Stimulated activated naive CD4-positive, alpha-beta T cell treated with Interleukin-2 at 50 U/mL for 16 hours (primary cell): ENCODE measurements around the gene TFAP2D.

Experiments used
- DNase-seq: peaks from one replicate; lab custom pipeline; 2025; lab: John Stamatoyannopoulos, UW

TFAP2D gene

DNA sequence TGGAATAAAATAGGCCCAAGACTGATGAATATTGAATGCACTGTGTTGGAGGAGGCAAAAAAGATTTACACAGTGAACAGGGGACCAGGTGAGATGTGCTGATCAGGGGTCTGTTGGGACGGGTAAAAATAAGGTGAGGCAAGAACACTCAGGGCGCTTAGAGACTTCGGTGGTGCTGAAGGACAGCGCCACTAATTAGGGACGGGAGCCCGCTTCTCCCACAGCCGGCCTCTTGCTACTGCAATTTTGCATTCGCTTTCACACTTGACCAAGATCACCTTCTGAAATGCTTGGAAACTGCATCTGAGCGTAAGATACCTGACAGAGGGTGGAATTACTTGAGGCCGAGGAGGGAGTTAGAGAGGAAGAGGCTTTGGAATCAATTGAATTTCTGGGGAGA, 7.3 kb downstream of the TFAP2D start:
- no peak for DNase-seq

DNA sequence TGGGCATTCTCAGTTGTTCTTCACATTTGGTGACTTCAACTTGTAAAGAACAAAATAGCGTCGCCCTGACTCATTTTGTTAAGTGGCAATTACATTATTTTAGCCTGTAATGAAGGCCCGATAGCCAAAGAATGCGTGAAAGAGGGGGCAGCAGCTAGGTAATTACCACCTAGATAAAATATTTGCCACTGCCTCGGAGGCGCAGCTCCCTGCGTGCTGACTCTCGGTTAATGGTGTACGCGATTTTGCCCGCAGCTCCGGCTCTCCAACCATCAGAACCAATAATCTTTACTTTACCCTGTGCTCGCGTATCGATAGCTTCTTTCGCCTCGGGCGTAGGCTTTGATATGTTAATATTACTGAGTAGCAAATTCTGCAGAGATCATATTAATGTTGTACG, 8.7 kb downstream of the TFAP2D start:
- no peak for DNase-seq

DNA sequence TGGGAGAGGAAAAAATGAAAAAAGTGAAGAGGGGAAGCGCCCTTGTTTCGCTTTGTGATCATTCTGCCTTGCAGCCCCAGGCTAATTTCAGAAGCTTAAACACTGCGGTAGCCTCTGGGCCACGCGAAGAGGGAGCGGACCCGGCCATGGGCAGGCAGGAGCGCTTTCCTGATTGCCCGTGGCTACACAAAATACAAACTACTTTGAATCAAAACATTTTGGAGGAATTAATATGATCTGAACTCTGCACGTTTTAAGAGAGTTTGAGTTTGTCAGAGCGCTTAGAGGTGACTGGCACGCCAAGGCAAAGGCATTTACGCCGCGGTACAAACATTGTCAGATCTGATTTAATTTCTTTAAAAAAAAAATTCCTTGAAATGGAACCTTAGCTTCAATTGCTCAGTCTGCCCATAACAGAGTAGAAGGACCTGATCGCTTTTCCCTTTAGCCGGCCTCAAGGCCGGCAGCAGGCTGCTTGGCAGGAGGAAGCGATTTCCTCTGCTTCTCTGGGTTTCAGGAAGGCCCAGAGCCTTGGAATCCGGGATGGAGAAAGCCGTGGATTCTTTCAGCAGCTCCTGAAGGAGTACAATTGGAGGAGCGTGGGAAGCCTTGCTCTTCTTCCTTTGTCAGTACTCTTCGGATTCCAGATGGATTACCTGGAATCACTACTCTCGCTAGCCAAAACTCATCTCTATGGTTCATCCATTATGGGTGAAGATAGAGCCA, 9.7 kb downstream of the TFAP2D start:
- DNase-seq, result no peak

DNA sequence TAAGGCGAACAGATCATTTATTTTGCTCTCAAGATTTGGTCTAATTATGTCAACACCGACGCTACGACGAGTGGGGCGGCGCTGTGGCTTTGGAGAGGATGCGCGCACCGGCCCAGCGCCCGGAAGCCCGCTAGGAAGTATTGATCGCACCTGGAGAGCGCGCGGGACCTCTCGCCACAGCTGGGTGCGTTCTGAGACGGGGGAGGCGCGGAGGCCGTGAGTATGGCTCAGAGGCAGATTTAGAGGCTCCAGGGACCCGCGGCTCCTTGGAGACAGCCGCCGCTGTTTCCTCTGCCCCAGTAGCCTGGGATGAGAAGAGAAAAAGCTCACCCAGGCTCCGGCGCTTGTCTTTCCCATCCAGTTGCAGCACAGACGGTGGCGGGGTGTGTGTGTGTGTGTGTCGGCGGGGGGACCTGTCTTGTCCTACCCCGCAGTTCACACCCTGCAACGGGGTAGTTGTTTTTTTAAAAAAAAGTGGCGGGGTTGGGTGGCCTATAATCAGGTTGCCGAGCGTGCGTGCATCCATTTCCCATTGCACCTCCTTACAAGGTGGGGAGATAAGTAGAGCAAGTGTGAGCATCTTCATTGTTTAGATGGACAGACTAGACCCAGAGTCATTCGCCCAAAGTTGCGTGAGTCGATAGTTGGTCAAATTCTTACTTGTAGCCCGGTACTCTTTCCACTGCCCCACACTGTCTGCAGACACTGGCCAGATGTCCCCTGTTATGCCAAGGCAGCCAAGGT, 11.2 kb downstream of the TFAP2D start:
- no peak for DNase-seq

DNA sequence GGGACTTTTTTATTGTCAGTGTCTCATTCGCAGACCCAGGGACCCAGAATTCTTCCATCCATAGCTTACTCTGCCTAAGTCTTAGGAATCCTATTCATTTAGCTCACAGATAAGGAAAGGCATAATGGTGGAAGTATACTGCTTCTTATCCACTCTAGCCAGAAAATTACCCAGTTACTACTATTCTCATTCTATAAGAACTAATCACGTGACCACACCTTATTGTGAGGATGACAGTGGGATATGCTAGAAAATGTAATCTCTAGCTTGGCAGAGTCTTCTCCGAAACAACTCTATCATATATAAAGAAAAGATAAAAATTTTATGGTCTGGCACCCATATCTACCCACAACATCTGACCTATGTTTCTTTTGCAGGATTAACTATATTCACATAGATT, 21.2 kb downstream of the TFAP2D start:
- DNase-seq, result no peak

DNA sequence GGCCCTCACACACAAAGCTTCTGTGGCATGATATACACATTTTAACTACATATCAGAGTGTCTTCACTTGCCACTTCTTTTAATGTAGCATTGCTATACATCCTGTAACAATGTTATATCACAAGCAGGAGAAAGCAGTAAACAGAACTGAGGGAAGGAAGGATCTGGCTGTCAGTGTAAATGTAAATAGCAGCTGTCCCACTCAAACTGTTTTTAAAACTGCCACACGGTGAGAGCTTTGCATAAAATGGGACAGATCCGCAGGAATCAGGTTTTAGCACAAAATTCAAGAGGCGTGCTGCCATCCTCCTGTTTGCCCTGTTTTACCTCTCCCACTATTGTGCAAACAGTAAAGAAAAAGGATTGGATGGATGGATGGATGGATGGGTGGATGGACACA, 28.8 kb downstream of the TFAP2D start:
- no peak for DNase-seq

DNA sequence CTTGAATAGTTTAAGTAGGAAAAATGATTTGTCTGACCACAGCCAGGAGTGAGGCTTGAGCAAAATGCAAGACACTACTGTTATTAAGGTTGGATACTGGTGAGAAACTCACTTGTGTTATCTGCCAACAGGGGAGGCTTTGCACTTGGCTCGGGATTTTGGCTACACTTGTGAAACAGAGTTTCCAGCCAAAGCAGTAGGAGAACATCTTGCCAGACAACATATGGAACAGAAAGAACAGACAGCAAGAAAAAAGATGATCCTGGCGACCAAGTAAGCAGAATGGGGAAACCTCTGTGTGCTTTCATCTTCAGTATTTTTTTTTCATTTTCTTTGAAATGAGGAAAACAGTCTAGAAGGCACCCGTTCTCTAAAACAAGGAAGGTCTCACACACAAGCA, 31.6 kb downstream of the TFAP2D start:
- DNase-seq, result no peak

DNA sequence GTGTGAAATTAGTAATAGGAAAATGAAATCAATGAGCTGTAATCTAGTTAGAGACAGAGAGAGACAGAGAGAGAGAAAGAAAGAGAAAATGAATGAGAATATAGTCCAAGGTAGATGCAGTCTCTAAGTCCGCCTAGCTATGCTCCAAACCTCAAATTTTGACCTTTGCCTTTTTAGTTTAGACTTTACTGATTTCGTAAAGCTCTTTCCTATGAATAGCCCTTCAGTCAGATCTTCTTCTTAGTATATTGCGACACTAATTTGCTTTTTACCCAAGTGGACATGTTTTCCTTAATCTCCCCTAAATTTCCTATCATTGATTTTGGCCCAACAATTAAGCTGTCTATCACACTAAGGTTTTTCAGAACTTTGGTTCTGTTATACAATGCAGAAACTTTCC, 49.5 kb downstream of the TFAP2D start:
- DNase-seq, result no peak

DNA sequence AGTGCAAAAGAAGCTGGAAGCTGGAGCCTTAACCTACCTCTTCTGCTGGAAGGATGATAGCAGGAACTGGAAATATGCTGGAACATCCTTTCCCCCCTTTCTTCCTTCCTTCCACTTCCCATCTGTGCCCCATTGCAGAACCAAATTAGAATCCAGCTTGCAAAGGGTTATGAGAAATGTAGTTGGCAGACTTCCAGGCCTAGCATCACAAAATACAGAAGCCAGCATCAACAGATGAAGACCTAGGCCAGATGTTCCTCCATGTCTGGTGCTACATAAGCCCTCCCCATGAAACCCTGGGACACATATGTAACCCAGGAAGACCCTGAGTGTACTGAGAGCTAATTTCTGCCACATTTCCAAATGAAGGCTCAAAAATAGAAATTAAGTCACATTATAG, 65.4 kb downstream of the TFAP2D start:
- no peak for DNase-seq

DNA sequence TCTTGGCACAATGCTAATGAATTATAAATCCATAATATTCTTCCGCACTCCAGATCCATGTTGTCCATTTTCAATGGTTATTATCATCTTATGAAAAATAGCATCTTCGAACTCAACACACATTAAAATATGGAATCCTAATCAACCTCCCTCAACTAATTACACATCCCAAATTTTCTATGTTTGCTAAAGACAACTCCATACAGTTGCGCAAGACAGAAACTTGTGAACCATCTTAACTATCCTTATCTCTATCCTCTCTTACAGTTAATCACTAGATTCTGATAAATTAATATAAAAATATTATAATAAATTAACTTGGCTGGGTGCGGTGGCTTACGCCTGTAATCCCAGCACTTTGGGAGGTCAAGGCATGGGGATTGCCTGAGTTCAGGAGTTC, 67.1 kb downstream of the TFAP2D start:
- DNase-seq, result no peak

DNA sequence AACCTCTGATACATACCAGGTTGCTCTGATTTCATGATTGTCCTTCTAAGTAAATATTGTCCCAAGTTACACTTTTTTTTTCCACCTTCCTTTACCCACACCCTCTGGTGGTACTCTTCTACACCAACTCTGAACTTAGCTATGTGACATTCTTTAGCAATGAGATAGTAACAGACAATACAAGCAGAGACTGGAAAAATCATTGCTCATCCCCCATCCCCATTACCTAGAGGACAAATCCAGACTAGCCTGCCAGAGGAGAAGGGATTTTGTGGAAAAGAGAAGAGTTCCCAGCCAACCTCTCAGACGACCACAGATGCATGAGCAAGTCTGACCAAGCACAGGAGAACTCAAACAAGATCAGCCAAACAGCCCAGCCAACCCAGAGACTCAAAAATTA, 72.6 kb downstream of the TFAP2D start:
- no peak for DNase-seq

DNA sequence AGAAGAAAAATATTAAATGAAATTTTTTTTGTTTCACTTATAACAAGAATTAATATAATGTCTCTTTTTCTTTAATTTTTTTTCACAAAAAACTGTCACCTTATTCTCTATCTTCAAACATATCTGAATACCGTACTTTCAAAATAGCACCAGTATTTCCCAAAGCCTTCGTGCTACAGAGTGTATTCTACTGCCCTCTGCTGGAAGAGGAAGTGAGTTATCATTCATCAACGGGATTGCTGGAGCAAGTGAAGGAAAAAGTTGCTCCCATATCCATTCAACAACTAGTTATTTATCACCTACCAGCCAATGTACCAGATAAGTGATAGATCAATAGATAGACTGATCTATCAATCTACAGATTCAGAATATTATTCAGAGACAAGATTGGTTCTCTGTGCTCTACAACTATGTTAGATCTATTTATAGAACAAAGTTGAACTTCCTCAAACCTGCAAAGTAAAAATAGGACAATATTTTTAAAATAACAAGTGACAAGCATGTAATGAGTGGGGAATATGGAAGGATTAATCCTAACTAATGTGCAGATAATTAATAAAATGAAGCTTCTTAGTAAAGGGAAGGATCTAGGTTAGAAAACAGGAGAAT, 78.7 kb downstream of the TFAP2D start:
- no peak for DNase-seq

DNA sequence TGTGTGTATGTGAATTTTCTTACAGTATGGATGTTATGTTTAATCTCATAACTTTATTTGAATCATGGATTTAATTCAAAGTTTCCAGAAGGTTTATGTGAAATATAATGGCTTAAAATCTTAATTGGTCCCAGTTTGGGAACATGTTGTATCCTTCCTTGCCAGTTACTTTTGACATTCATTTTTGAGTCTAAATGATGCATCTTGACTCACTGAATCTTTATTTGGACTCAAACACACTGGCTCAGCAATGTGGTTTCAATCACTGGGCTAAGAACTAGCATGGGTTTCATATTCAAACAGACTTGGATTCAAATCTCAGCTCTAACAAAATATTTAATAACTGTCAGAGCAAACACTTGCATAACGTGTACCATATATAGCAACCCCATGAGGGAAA, 79.4 kb downstream of the TFAP2D start:
- DNase-seq, result no peak

DNA sequence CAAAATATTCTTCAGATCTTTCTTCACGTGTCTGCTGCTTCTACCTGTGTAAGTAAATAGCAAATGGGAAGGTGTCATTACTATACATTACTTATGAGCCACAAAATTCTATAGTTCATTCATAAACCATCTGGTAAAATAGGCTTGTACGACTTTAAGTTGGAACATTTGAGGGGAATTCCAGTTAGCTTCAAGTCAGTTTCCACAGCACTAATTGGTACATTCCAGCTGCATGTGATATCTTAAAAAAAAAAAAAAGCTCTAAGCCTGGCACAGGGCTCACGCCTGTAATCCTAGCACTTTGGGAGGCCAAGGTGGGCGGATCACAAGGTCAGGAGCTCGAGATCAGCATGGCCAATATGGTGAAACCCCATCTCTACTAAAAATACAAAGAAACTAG, 82.2 kb downstream of the TFAP2D start:
- DNase-seq, result no peak

DNA sequence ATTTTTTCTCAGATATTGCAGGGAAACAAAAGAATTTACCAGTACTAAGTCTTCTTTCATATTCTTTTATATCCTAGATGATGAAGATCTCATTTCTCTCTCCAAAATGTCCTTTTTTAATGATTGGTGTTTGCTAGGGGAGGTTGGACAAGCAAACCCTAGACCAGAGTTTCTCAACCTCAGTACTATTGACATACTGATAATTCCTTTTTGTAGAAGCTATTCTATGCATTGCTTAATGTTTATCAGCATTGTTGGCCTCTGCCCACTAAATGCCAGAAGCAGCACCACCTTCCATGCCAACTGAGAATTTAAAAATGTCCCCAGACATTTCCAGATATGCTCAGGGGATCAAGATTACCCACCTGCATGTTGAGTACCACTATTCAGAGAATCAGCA, 91.0 kb downstream of the TFAP2D start:
- DNase-seq, result no peak

DNA sequence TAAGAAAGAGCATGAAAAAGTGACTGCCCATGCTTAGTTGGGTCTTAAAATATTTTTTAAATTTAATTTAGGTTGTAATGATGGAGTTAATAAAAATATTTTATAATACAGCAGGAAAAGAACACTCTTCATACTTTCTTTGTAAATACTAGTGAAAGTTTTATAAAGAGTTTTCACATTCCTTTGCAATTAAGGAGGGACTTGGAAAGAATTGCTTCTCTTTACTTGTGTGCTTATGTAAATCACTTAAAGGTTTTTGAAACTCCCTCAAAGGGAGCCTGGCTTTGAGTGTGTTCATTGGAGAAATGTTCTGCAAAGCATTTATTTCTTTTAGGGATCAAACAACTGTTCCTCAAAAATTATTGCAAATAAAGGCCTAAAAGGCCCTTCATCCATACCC, 93.7 kb downstream of the TFAP2D start:
- no peak for DNase-seq

DNA sequence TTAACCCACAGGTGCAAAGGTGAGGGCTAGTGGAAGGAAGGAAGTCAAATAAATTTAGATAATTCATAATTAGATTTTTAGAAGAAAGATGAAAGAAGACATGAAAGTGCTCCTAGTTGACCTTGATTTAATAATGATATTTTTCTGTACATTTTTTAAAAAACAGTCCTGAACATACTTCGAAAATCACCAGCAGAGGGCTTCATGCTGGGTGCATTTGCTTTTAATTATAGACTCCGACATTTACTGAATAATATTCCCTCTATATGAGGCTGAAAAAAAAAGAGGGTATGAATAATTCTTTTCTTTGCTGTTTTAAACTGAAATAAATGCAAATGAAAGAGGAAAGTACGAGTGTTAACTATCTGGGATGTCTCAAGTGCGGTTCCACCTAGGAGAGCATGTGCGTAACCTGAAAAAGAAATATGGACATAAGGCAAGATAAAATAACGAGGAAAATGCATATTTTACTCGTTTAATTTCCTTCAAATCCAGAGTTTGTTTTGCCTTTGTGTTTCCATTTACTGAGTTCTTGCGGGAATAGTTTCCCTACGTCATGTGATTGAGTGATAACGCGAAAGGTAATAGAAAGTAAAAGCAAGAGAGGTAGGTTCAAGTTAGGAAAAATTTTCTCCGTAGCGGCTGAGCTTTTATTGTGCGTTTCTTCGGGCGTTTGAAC, 102.2 kb downstream of the TFAP2D start:
- no peak for DNase-seq

DNA sequence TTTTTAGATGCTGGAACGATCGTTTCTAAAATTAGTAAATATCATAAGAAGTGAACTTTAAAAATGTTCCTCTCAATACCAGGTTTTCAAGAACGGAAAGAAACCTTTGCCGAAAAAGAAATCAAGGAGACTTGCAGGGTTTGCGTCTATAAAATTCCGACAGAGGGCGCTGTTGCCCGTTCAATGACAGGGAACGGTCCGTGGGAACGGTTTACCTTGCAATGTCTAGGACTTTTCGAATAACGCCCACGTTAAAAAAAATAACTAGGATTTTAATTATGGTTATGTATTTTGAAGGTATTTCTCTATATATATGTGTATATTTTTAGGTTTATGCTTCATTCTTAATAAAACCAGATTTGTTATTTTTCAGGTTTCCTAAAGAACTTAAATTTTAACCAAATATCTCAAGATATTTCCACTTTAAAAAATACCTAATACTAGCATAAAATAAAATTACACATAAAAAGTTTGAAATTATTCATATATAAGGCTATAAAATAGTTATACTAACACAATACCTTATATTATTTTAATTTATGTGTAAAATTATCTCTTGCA, 102.9 kb downstream of the TFAP2D start:
- DNase-seq, result peak; percentile 29

DNA sequence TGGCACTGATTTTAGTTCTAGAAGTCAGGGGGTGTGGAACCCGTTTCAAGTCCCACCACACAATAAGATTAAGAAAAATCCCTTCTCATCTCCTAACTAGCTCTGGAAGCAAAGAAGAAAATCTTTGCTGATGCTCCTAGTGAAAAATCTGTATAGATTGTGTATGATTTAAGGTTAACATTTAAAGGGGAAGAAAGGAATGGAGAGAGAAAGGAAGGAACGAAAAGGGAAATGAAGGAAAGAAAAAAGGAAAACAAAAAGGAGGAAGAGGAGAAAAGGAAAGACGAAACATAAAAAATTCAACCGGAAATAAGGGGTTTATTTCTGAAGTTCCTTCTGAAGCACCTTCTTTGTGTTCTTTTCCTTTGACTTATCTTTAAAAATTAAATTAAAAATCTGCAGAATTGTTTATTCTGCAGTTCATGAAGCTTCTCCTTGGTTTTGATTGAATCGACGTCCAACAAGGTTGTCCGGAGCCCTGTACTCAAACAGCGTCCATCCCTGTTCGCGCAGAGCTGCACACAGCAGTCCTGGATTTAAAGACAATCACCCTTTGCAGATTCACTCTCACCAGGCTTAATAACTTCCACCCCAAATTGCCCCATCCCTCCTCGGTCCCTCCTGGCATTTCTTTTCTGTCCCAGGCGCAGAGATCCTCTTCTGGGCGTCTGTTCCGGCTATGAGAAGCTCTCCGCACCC, 103.8 kb downstream of the TFAP2D start:
- DNase-seq, result no peak

DNA sequence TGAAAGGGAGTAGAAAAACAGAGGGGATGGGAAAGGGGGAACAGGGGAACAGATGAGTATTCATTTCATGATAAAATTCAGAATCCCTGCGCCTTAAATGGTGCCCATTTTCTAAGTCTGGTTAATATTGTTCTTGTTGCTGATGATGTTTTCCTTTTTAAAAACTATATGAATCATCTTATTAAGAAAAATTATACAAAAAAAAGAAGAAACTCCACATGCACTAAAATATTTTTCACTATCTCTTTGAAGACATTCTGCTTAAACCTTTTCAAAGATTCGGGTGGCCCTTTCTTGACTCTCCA, 104.3 kb downstream of the TFAP2D start:
- DNase-seq, result no peak

DNA sequence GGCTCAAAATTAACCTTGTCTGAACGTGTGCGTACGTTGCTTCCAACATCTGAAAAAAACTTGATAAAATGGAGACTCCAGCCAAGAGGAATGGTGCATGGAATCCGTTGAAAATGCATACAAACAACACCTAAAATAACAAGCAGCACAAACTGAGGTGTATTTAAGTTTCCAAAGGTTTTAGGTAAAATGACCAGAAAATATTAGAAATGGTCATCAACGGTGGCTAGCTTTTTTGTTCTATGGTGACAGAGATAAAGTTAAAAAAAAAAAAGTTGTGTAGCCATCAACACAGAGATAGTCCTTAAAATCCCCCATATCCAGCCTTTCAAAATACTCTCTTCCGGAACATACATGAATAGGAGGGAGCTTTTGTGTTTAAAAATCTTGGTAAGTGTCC, 104.7 kb downstream of the TFAP2D start:
- no peak for DNase-seq

DNA sequence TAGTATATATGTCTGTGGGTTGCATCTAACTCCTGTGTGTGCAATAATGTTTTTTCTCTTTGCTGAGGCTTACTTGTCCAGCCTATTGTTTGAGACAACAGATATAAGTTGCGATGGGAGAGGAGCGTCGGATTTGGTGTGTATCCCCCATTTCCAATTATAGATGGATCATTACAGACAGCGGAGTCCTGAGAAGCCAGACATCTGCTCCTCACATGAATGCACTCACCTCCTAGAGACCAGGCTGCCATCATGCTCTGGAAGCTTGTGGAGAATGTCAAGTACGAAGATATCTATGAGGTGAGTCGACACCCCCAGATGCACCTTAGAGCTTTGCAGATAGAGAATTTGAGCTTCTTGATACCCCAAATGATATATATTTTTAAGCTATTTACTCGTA, 105.3 kb downstream of the TFAP2D start, which contains the start of gene TFAP2B:
TFAP2B (plus strand) TSS at position 199 of the 400 bp plus-strand sequence; CDS start at position 220, 21 bp downstream.
- no peak for DNase-seq
